RWPE2 (cell line): ENCODE data around the gene CNEP1R1.

ENCODE experiments used
- ATAC-seq: fragments of 200-7000 bp; cut with Tn5 transposase; 3 replicates; pipeline ENCODE4 v1.9.1; 2021; ENCODE audit warnings: low read depth
- DNase-seq: peaks from one replicate; pipeline ENCODE4 v3.0.0-alpha.2; 2020; ENCODE audit warnings: low spot score
- H3K27ac ChIP-seq: fragments of 450-650 bp; 2 replicates; pipeline ENCODE4 v1.5.1; 2017; ENCODE audit warnings: mild to moderate bottlenecking; ENCODE audit not compliant: poor library complexity, severe bottlenecking
- H3K27me3 ChIP-seq: fragments of 250-450 bp; sonication (Bioruptor Pico); 2 replicates; pipeline ENCODE4 v1.5.1; 2021; ENCODE audit warnings: mild to moderate bottlenecking, moderate library complexity; ENCODE audit not compliant: insufficient read depth, poor library complexity, severe bottlenecking
- H3K36me3 ChIP-seq: fragments of 250-450 bp; sonication (Bioruptor Pico); 2 replicates; pipeline ENCODE4 v1.5.1; 2020; ENCODE audit warnings: low read depth, mild to moderate bottlenecking, moderate library complexity
- H3K4me1 ChIP-seq: fragments of 250-450 bp; sonication (Bioruptor Pico); 2 replicates; pipeline ENCODE4 v1.5.1; 2021; ENCODE audit warnings: mild to moderate bottlenecking, moderate library complexity; ENCODE audit not compliant: insufficient read depth, poor library complexity, severe bottlenecking
- H3K4me3 ChIP-seq: fragments of 250-450 bp; sonication (Bioruptor Pico); 2 replicates; pipeline ENCODE4 v1.5.1; 2021; ENCODE audit warnings: mild to moderate bottlenecking, moderate library complexity; ENCODE audit not compliant: severe bottlenecking
- H3K9me3 ChIP-seq: fragments of 250-450 bp; sonication (Bioruptor Pico); 2 replicates; pipeline ENCODE4 v1.5.1; 2021; ENCODE audit warnings: mild to moderate bottlenecking, moderate library complexity; ENCODE audit not compliant: severe bottlenecking
- CTCF ChIP-seq: fragments of 450-650 bp; IDR thresholded peaks from one replicate; pipeline ENCODE4 v1.5.1; 2017; ENCODE audit warnings: mild to moderate bottlenecking, moderate library complexity; ENCODE audit not compliant: poor library complexity, severe bottlenecking

The CNEP1R1 gene

GRCh38 chr16:50081428-50082018 is 56.5 kb downstream of the CNEP1R1 start:
- no peak overlapping the region for H3K4me3 ChIP-seq
- ATAC-seq, result no peak
- H3K4me1 ChIP-seq, result no peaks in the 10 kb centered on the region
- no peaks in the 10 kb centered on the region for H3K9me3 ChIP-seq
- H3K27me3 ChIP-seq, result no peaks in the 10 kb centered on the region
- no peak for TF ChIP-seq CTCF
- H3K36me3 ChIP-seq, result peaks cover 87% of the 10 kb centered on the region
- no peak overlapping the region for H3K27ac ChIP-seq
- DNase-seq, result no peak

GRCh38 chr16:50083996-50084395 is 59.0 kb downstream of the CNEP1R1 start:
- no peak for ATAC-seq
- peaks cover 85% of the 10 kb centered on the region for H3K36me3 ChIP-seq

GRCh38 chr16:50086176-50086575 is 61.2 kb downstream of the CNEP1R1 start:
- Histone ChIP-seq H3K36me3 (peaks cover 82% of the 10 kb centered on the region), H3K4me3 (no peak overlapping the region), H3K4me1 (peaks cover 5% of the 10 kb centered on the region), H3K27me3 (no peaks in the 10 kb centered on the region), H3K27ac (no peak overlapping the region), H3K9me3 (no peaks in the 10 kb centered on the region)
- DNase-seq (no peak), ATAC-seq (no peak)
- TF ChIP-seq CTCF, result no peak

More at GRCh38 chr16:50083996-50084395, 59.0 kb downstream of the CNEP1R1 start:
- Histone ChIP-seq H3K4me3 (no peak overlapping the region), H3K27me3 (no peaks in the 10 kb centered on the region), H3K4me1 (peaks cover 5% of the 10 kb centered on the region), H3K9me3 (no peaks in the 10 kb centered on the region), H3K27ac (no peak overlapping the region)
- TF ChIP-seq CTCF, result no peak
- DNase-seq, result no peak
